ENCODE measurements around the gene COL5A1. TPM values are rescaled to one million over a fixed set of nuclear protein-coding genes. Genes with fewer than 3 reads are reported as not detected.

Gene COL5A1
- total RNA-seq, 1 experiment from 2014 or later: 9.5 TPM

GRCh38 chr9:134864821-134865190 is 223.2 kb downstream of the COL5A1 start:
- Histone ChIP-seq H3K79me2 (ENCODE audit: insufficient read depth, low read length) (no peaks in the 10 kb centered on the region), H4K8ac (replicated peaks; ENCODE audit: insufficient read length, low read depth, low read length) (no peak overlapping the region), H3K4me2 (ENCODE audit: insufficient read depth, insufficient read length, low read length) (no peak overlapping the region), H3K4me1 (ENCODE audit: insufficient read depth, low read length) (no peaks in the 10 kb centered on the region), H2AFZ (ENCODE audit: low read length) (no peak overlapping the region), H2BK5ac (ENCODE audit: insufficient read length, low read length) (no peak overlapping the region), H4K91ac (ENCODE audit: insufficient read length, low read depth, low read length) (no peak overlapping the region), H3K18ac (ENCODE audit: insufficient read length, low read depth, low read length) (no peak overlapping the region), H3K56ac (ENCODE audit: insufficient read length, low read depth, low read length) (no peak overlapping the region), H3K23me2 (ENCODE audit: insufficient read length, low read depth, low read length, poor library complexity, severe bottlenecking) (no peaks in the 10 kb centered on the region), H3K27me3 (ENCODE audit: insufficient read depth, low read length) (no peaks in the 10 kb centered on the region), H4K20me1 (ENCODE audit: control insufficient read depth, insufficient read depth, insufficient read length) (no peaks in the 10 kb centered on the region), H2BK12ac (ENCODE audit: insufficient read length, low read depth, low read length) (no peak overlapping the region), H3K79me1 (ENCODE audit: insufficient read depth, low read depth, low read length, poor library complexity, severe bottlenecking) (no peaks in the 10 kb centered on the region), H3K9ac (ENCODE audit: extremely low read depth, insufficient read length, low read length) (no peak overlapping the region), H3K9me3 (ENCODE audit: control insufficient read depth, low read depth, low read length) (no peaks in the 10 kb centered on the region), H3K27ac (ENCODE audit: insufficient read length, low read depth, low read length) (no peak overlapping the region), H2BK15ac (ENCODE audit: low read depth, low read length) (no peak overlapping the region), H2BK20ac (ENCODE audit: low read depth, low read length, poor library complexity, severe bottlenecking) (no peak overlapping the region), H4K5ac (ENCODE audit: insufficient read length, low read depth, low read length) (no peak overlapping the region), H3T11ph (ENCODE audit: low read length) (no peak overlapping the region), H2BK120ac (ENCODE audit: low read depth, low read length, poor library complexity, severe bottlenecking) (no peak overlapping the region), H3K4ac (ENCODE audit: low read depth, low read length) (no peak overlapping the region), H2AK5ac (ENCODE audit: insufficient read length, low read length) (no peak overlapping the region), H3K23ac (ENCODE audit: insufficient read length, low read depth, low read length) (no peak overlapping the region), H3K14ac (ENCODE audit: insufficient read depth, low read length) (no peak overlapping the region)
- no peaks in the 10 kb centered on the region for H3K4me1 Mint-ChIP-seq
- peaks cover 2 to 5% (median 3%) of the 10 kb centered on the region in 3 experiments; a peak in 4 of 7 replicates for H3K36me3 Mint-ChIP-seq (ENCODE audit: insufficient read depth in 1 of 3, low read depth in 3 of 3)
- H3K27ac Mint-ChIP-seq: no peak overlapping the region
- no CpG with 5 or more reads among the region's 13 CpGs for WGBS (ENCODE audit: extremely low coverage, insufficient read length, low lambda C conversion rate)
- H3K4me3 Mint-ChIP-seq: no peak overlapping the region
- no peak for TF ChIP-seq CTCF (conservative IDR thresholded peaks at IDR 0.05)
- H3K27me3 Mint-ChIP-seq (ENCODE audit: low read depth): peaks cover 1% of the 10 kb centered on the region; the same call in 1 of the 2 replicates
- peak; percentile 18 for DNase-seq
- peaks cover 3 to 7% of the 10 kb centered on the region in 2 experiments; a peak in 4 of 5 replicates for H3K9me3 Mint-ChIP-seq
